Measurements from ENCODE around the gene SPRYD4.

GRCh38 chr12:56469007-56469930, 891 bp downstream of the SPRYD4 start:
- TF ChIP-seq EZH2 (IDR thresholded peaks at IDR 0.05), result no peak
- TF ChIP-seq POLR2AphosphoS5 (IDR thresholded peaks at IDR 0.05; ENCODE audit: borderline replicate concordance, low read depth, low read length), result no peak
- no peak for TF ChIP-seq FOXP2 (optimal IDR thresholded peaks at IDR 0.05; ENCODE audit: control extremely low read depth, extremely low read length, insufficient read depth)

Measured in SK-N-MC (cell line).